Gastroesophageal sphincter (tissue), 4 donors: Measurements from ENCODE around the gene DPEP2. TPM values are rescaled to one million over a fixed set of nuclear protein-coding genes. Genes with fewer than 3 reads are reported as not detected.

ENCODE experiments used
- ATAC-seq: fragments of 150-250 bp; one replicate; pipeline ENCODE4 v1.9.1; 2016; ENCODE audit warnings: mild to moderate bottlenecking, moderate library complexity
- H3K27ac ChIP-seq, 4 donors: fragments of 200-600 bp; sonication (generic) in 3 of 4; 1 replicate in 3 of 4; 2 replicates in 1 of 4; pipeline ENCODE4 v1.5.1; 2016 to 2019
- H3K27me3 ChIP-seq: fragments of 200-600 bp; sonication (generic); one replicate; pipeline ENCODE4 v1.5.1; 2019
- H3K36me3 ChIP-seq, 2 donors: fragments of 200-600 bp; sonication (generic); one replicate each; pipeline ENCODE4 v1.5.1; 2019; ENCODE audit warnings: control low read depth in 1 of 2
- H3K4me1 ChIP-seq, 3 donors: fragments of 200-600 bp; sonication (generic); 1 replicate in 2 of 3; 2 replicates in 1 of 3; pipeline ENCODE4 v1.5.1; 2016 to 2019; ENCODE audit warnings: control low read depth in 2 of 3
- H3K4me3 ChIP-seq, 2 donors: fragments of 200-600 bp; sonication (generic); one replicate each; pipeline ENCODE4 v1.5.1; 2019; ENCODE audit warnings: mild to moderate bottlenecking in 1 of 2, moderate library complexity in 1 of 2
- H3K9me3 ChIP-seq, 3 donors: fragments of 200-600 bp; sonication (generic); one replicate each; pipeline ENCODE4 v1.5.1; 2017 to 2019; ENCODE audit warnings: control low read depth in 2 of 3
- EP300 ChIP-seq: sonication (generic); formaldehyde crosslinking; IDR thresholded peaks from one replicate; pipeline ENCODE4 v1.6.1; 2017; ENCODE audit warnings: antibody characterized with exemption, mild to moderate bottlenecking
- POLR2A ChIP-seq, 2 donors: fragments of 450-650 bp; IDR thresholded peaks; one replicate each; pipeline ENCODE4 v1.6.1; 2017; ENCODE audit warnings: antibody characterized with exemption in 2 of 2, mild to moderate bottlenecking in 2 of 2, moderate library complexity in 1 of 2
- POLR2AphosphoS5 ChIP-seq: sonication (generic); formaldehyde crosslinking; IDR thresholded peaks from one replicate; pipeline ENCODE4 v1.6.1; 2017; ENCODE audit warnings: antibody characterized with exemption
- WGBS, 2 donors: methylation state at CpG; one replicate each; pipeline ENCODE4 v1.1.5; 2018; ENCODE audit warnings: low coverage in 1 of 2; 5-methylcytosine and 5-hydroxymethylcytosine counted together
- total RNA-seq, 4 donors: library from RNA; depleted of rRNA; stranded (reverse); fragments of >200 nt; gene quantifications; one replicate each; pipeline ENCODE4 v1.1.0, GENCODE V29; 2016
- TF ChIP-seq, protein P1 (sequence below), 4 experiments: fragments of 200-600 bp in 2 of 4; fragments of 450-650 bp in 2 of 4; sonication (generic) in 1 of 4; IDR thresholded peaks; one replicate each; pipeline ENCODE4 v1.5.1; 2017 to 2019; ENCODE audit warnings: antibody characterized with exemption in 4 of 4, mild to moderate bottlenecking in 2 of 4, moderate library complexity in 2 of 4

The DPEP2 gene
- total RNA-seq, 4 donors from 2014 or later: 1.0 to 3.0 (median 1.8) TPM

- TF ChIP-seq, protein P1, sequence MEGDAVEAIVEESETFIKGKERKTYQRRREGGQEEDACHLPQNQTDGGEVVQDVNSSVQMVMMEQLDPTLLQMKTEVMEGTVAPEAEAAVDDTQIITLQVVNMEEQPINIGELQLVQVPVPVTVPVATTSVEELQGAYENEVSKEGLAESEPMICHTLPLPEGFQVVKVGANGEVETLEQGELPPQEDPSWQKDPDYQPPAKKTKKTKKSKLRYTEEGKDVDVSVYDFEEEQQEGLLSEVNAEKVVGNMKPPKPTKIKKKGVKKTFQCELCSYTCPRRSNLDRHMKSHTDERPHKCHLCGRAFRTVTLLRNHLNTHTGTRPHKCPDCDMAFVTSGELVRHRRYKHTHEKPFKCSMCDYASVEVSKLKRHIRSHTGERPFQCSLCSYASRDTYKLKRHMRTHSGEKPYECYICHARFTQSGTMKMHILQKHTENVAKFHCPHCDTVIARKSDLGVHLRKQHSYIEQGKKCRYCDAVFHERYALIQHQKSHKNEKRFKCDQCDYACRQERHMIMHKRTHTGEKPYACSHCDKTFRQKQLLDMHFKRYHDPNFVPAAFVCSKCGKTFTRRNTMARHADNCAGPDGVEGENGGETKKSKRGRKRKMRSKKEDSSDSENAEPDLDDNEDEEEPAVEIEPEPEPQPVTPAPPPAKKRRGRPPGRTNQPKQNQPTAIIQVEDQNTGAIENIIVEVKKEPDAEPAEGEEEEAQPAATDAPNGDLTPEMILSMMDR (IDR thresholded peaks at IDR 0.05): no peak
- TF ChIP-seq POLR2A (IDR thresholded peaks at IDR 0.05) (no peak), POLR2AphosphoS5 (no peak), EP300 (no peak)
- WGBS, 2 donors: 68 to 83% methylated on average over 2 to 3 of the region's 3 CpGs
- no peaks in the 10 kb centered on the region for H3K9me3 ChIP-seq
- no peaks in the 10 kb centered on the region for H3K36me3 ChIP-seq
- no peak overlapping the region for H3K27ac ChIP-seq
- ATAC-seq: no peak
- peaks cover 0 to 30% (median 8%) of the 10 kb centered on the region in 3 donors for H3K4me1 ChIP-seq
- no peak overlapping the region for H3K4me3 ChIP-seq
- H3K27me3 ChIP-seq: no peaks in the 10 kb centered on the region
These were observed 10.6 kb downstream of the DPEP2 start for GRCh38 chr16:67988675-67989074.

DNA sequence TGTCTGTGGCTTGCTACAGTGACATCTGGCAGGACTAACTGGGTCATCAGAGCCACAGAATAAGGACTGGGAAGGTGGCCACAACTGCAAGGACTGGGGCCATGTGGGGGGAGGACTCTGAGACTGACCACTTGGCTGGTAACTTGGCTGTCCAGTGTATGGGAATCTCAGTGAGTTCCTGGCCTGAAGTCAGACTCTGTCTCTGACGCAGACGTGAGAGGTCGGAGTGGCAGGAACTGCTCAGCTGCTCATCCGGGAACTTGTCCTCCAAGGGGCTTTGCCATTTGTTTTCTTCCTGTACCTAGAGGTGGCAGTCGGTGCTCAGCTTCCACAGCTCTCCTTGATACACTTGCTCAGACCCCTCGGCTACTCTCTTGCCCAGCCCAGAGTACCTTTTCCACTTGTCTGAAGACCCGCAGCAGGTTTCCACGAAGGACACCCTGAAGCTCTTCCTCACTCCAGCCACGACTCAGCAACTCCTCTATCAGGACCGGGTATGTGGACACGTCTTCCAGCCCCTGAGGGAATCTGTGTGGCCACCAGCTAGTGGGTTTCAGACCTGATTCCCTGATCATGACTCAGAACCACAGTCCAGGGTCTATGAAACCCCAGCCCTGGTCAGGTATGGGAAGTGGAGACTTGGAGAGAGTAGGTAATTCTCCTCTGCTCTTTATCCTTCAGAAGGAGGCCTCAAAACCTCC is 11.7 kb downstream of the DPEP2 start:
- Histone ChIP-seq H3K4me3 (no peak overlapping the region), H3K4me1 (peaks cover 0 to 20% (median 0%) of the 10 kb centered on the region in 3 donors), H3K36me3 (no peaks in the 10 kb centered on the region), H3K27me3 (peaks cover 3% of the 10 kb centered on the region), H3K27ac (no peak overlapping the region), H3K9me3 (no peaks in the 10 kb centered on the region)
- TF ChIP-seq, protein P1 (IDR thresholded peaks at IDR 0.05): no peak
- TF ChIP-seq POLR2A (IDR thresholded peaks at IDR 0.05): no peak
- no peak for TF ChIP-seq EP300
- no peak for TF ChIP-seq POLR2AphosphoS5
- WGBS, 2 donors: 38 to 100% methylated on average over 1 to 2 of the region's 11 CpGs
- ATAC-seq: no peak

DNA sequence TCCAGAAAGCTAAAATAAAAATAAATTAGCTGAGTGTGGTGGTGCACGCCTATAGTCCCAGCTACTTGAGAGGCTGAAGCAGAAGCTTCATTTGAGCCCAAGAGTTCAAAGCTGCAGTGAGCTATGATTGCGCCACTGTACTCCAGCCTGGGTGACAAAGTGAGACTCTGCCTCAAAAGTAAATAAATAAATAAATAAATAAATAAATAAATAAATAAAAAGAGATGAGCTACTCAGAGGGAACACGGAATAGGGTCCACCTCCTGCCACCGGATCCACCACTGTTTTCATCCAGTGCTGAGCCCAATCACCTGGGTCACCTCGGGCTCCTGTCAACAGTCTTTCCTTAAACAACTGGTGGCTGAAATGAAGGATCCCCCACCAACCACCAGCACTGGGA is 12.3 kb downstream of the DPEP2 start:
- no peak for TF ChIP-seq POLR2AphosphoS5
- no peak for TF ChIP-seq POLR2A (IDR thresholded peaks at IDR 0.05)
- TF ChIP-seq EP300: no peak
- TF ChIP-seq, protein P1 (IDR thresholded peaks at IDR 0.05): no peak
- no peak for ATAC-seq
- 81 to 100% methylated on average over 1 to 5 of the region's 5 CpGs for WGBS, 2 donors
- Histone ChIP-seq H3K36me3 (no peaks in the 10 kb centered on the region), H3K4me1 (peaks cover 0 to 17% (median 0%) of the 10 kb centered on the region in 3 donors), H3K27me3 (peaks cover 10% of the 10 kb centered on the region), H3K4me3 (no peak overlapping the region), H3K9me3 (no peaks in the 10 kb centered on the region), H3K27ac (no peak overlapping the region)

DNA sequence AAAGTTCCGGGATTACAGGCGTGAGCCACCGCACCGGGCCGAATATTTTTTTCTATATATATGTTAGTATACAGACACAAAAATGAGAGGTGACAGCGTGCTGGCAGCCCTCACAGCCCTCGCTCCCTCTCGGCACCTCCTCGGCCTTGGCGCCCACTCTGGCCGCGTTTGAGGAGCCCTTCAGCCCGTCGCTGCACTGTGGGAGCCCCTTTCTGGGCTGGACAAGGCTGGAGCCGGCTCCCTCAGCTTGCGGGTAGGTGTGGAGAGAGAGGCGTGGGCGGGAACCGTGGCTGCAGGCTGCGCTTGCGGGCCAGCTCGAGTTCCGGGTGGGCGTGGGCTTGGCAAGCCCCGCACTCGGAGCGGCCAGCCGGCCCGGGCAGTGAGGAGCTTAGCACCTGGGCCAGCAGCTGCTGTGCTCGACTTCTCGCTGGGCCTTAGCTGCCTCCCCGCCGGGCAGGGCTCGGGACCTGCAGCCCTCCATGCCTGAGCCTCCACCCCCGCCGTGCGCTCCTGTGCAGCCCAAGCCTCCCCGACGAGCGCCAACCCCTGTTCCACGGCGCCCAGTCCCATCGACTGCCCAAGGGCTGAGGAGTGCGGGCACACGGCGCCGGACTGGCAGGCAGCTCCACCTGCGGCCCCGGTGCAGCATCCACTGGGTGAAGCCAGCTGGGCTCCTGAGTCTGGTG is 17.1 kb downstream of the DPEP2 start:
- no peak for ATAC-seq
- WGBS, 2 donors: 77% methylated on average over 3 of the region's 49 CpGs; no CpG with 5 or more reads in 1 of the 2 donors
- H3K36me3 ChIP-seq: no peaks in the 10 kb centered on the region
- H3K4me3 ChIP-seq: no peak overlapping the region
- H3K4me1 ChIP-seq: peaks cover 0 to 17% (median 0%) of the 10 kb centered on the region in 3 donors
- H3K27ac ChIP-seq: no peak overlapping the region
- H3K27me3 ChIP-seq: peaks cover 38% of the 10 kb centered on the region
- H3K9me3 ChIP-seq: no peaks in the 10 kb centered on the region
- TF ChIP-seq, protein P1 (IDR thresholded peaks at IDR 0.05): no peak
- no peak for TF ChIP-seq POLR2A (IDR thresholded peaks at IDR 0.05)
- TF ChIP-seq EP300: no peak
- TF ChIP-seq POLR2AphosphoS5: no peak
